Liver (tissue), 3 donors: Measurements from ENCODE around the gene FBXL4.

Experiments
- EGR1 ChIP-seq, 2 donors: IDR thresholded peaks; 2 replicates each; pipeline ENCODE4 v1.6.1; 2016 to 2018; ENCODE audit warnings: antibody characterized with exemption in 2 of 2, low read depth in 2 of 2
- HNF4A ChIP-seq, 2 donors: conservative IDR thresholded peaks; 2 replicates each; pipeline ENCODE4 v1.6.1; 2016; ENCODE audit warnings: antibody characterized with exemption in 2 of 2, mild to moderate bottlenecking in 2 of 2
- YY1 ChIP-seq: IDR thresholded peaks from 2 replicates; pipeline ENCODE4 v1.6.1; 2016; ENCODE audit warnings: antibody characterized with exemption, mild to moderate bottlenecking
- TF ChIP-seq, protein P1 (sequence below): fragments of 150-350 bp; IDR thresholded peaks from 2 replicates; pipeline ENCODE4 v1.5.1; 2017; ENCODE audit warnings: improper control_type of control experiment, low read depth, low read length; ENCODE audit not compliant: missing input control
- TF ChIP-seq, protein P2 (sequence below): IDR thresholded peaks from 2 replicates; pipeline ENCODE4 v1.6.1; 2016; ENCODE audit warnings: antibody characterized with exemption
- donor health status: healthy.
- donor health status: healthy.

- TF ChIP-seq, protein P1, sequence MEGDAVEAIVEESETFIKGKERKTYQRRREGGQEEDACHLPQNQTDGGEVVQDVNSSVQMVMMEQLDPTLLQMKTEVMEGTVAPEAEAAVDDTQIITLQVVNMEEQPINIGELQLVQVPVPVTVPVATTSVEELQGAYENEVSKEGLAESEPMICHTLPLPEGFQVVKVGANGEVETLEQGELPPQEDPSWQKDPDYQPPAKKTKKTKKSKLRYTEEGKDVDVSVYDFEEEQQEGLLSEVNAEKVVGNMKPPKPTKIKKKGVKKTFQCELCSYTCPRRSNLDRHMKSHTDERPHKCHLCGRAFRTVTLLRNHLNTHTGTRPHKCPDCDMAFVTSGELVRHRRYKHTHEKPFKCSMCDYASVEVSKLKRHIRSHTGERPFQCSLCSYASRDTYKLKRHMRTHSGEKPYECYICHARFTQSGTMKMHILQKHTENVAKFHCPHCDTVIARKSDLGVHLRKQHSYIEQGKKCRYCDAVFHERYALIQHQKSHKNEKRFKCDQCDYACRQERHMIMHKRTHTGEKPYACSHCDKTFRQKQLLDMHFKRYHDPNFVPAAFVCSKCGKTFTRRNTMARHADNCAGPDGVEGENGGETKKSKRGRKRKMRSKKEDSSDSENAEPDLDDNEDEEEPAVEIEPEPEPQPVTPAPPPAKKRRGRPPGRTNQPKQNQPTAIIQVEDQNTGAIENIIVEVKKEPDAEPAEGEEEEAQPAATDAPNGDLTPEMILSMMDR = no peak
- TF ChIP-seq HNF4A (conservative IDR thresholded peaks at IDR 0.05) (no peak), EGR1 (IDR thresholded peaks at IDR 0.05; ENCODE audit: low read depth in 2 of 2) (no peak), YY1 (no peak)
- TF ChIP-seq, protein P2, sequence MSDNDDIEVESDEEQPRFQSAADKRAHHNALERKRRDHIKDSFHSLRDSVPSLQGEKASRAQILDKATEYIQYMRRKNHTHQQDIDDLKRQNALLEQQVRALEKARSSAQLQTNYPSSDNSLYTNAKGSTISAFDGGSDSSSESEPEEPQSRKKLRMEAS = no peak
Observed at GRCh38 chr6:98977671-98978292, 30.0 kb upstream of the FBXL4 start.
